Activated gamma-delta T cell (primary cell): Measurements from ENCODE around the gene TECPR2.
"Not testable (repeated sequence)": the region's sequence is repeated elsewhere in the genome, so short reads cannot be mapped to it uniquely, and the experiment has no call there.

Source experiments
- DNase-seq: peaks from one replicate; lab custom pipeline; 2025; lab: John Stamatoyannopoulos, UW

Gene TECPR2

GRCh38 chr14:102509746-102510615, 147.2 kb downstream of the TECPR2 start, which contains the start of gene ANKRD9:
Gene ANKRD9, minus strand, starts transcription at chr14:102509776. Its CDS starts 1,887 bp downstream, at chr14:102507889.
- DNase-seq: peak; percentile 78

- DNase-seq: no peak
Observed at GRCh38 chr14:102510616-102511520, 148.1 kb downstream of the TECPR2 start.

GRCh38 chr14:102511538-102511937, 148.8 kb downstream of the TECPR2 start:
- DNase-seq: no peak

GRCh38 chr14:102512793-102513300, 150.1 kb downstream of the TECPR2 start:
- no peak for DNase-seq

- DNase-seq: no peak
Observed at GRCh38 chr14:102513899-102514772, 151.4 kb downstream of the TECPR2 start.

- DNase-seq: no peak
Observed at GRCh38 chr14:102514987-102515733, 152.4 kb downstream of the TECPR2 start.

- DNase-seq: peak; percentile 41
Observed at GRCh38 chr14:102516531-102517391, 154.0 kb downstream of the TECPR2 start.

GRCh38 chr14:102517392-102518062, 154.8 kb downstream of the TECPR2 start:
- no peak for DNase-seq

GRCh38 chr14:102518063-102518648, 155.4 kb downstream of the TECPR2 start:
- DNase-seq: no peak

GRCh38 chr14:102519709-102520108, 157.0 kb downstream of the TECPR2 start:
- DNase-seq: not testable (repeated sequence)

GRCh38 chr14:102523200-102523568, 160.4 kb downstream of the TECPR2 start:
- no peak for DNase-seq

GRCh38 chr14:102523569-102524450, 161.1 kb downstream of the TECPR2 start:
- DNase-seq: no peak

- DNase-seq: peak; percentile 75
Observed at GRCh38 chr14:102524451-102525218, 161.9 kb downstream of the TECPR2 start.

- no peak for DNase-seq
Observed at GRCh38 chr14:102525219-102525928, 162.6 kb downstream of the TECPR2 start.

- no peak for DNase-seq
Observed at GRCh38 chr14:102525929-102526497, 163.3 kb downstream of the TECPR2 start.
